DMS 273 treated with DMSO at 0.1 percent for 48 hours (cell line): ENCODE data around the gene ANKRD63.

Experiments
- DNase-seq: peaks from one replicate; lab custom pipeline; 2025; lab: John Stamatoyannopoulos, UW

Gene ANKRD63

GRCh38 chr15:40282869-40283614 lies at the start of gene ANKRD63:
TSS of gene ANKRD63 (minus strand) at chr15:40283064. CDS start at chr15:40282586, 478 bp downstream.
- DNase-seq = no peak

- DNase-seq = no peak
Observed at GRCh38 chr15:40332113-40332781, 49.4 kb upstream of the ANKRD63 start.

- DNase-seq = no peak
Observed at GRCh38 chr15:40331637-40332036, 48.8 kb upstream of the ANKRD63 start.

GRCh38 chr15:40331026-40331425 lies 48.2 kb upstream of the ANKRD63 start:
- DNase-seq = no peak

GRCh38 chr15:40330368-40330836 lies 47.5 kb upstream of the ANKRD63 start:
- no peak for DNase-seq

- no peak for DNase-seq
Observed at GRCh38 chr15:40329804-40330203, 46.9 kb upstream of the ANKRD63 start.

GRCh38 chr15:40328751-40329150 lies 45.9 kb upstream of the ANKRD63 start:
- no peak for DNase-seq

GRCh38 chr15:40328176-40328575 lies 45.3 kb upstream of the ANKRD63 start:
- DNase-seq = no peak

GRCh38 chr15:40327457-40327856 lies 44.6 kb upstream of the ANKRD63 start:
- no peak for DNase-seq

- no peak for DNase-seq
Observed at GRCh38 chr15:40325700-40326099, 42.8 kb upstream of the ANKRD63 start.

- DNase-seq = no peak
Observed at GRCh38 chr15:40325188-40325587, 42.3 kb upstream of the ANKRD63 start.

- no peak for DNase-seq
Observed at GRCh38 chr15:40323953-40324937, 41.4 kb upstream of the ANKRD63 start.

GRCh38 chr15:40323239-40323952 lies 40.5 kb upstream of the ANKRD63 start, which contains the start of gene INAFM2:
TSS of gene INAFM2 (plus strand) at chr15:40323692. CDS start at chr15:40324056, 364 bp downstream.
- peak; percentile 85 for DNase-seq

GRCh38 chr15:40322531-40323238 lies 39.8 kb upstream of the ANKRD63 start:
- DNase-seq = no peak

- DNase-seq = peak; percentile 26
Observed at GRCh38 chr15:40320931-40321371, 38.1 kb upstream of the ANKRD63 start.

GRCh38 chr15:40320409-40320808 lies 37.5 kb upstream of the ANKRD63 start:
- no peak for DNase-seq

- DNase-seq = no peak
Observed at GRCh38 chr15:40317580-40317979, 34.7 kb upstream of the ANKRD63 start.

- DNase-seq = no peak
Observed at GRCh38 chr15:40316931-40317330, 34.1 kb upstream of the ANKRD63 start.

GRCh38 chr15:40314723-40315276 lies 31.9 kb upstream of the ANKRD63 start:
- no peak for DNase-seq
